GM18508 (cell line): ENCODE measurements around the gene TMEM181.
"Not testable (repeated sequence)": the region's sequence is repeated elsewhere in the genome, so short reads cannot be mapped to it uniquely, and the experiment has no call there.

Experiments
- ATAC-seq: cut with Tn5 transposase; IDR thresholded peaks from one replicate; pipeline ENCODE4 v1.9.1; 2021; ENCODE audit warnings: moderate number of reproducible peaks; ENCODE audit not compliant: insufficient read depth, unreplicated experiment

The TMEM181 gene

GRCh38 chr6:158633127-158633526 is 73.2 kb downstream of the TMEM181 start:
- no peak for ATAC-seq

GRCh38 chr6:158634695-158635426 is 75.0 kb downstream of the TMEM181 start:
- no peak for ATAC-seq

GRCh38 chr6:158635427-158636073 is 75.7 kb downstream of the TMEM181 start:
- no peak for ATAC-seq

- no peak for ATAC-seq
These were observed 76.9 kb downstream of the TMEM181 start for GRCh38 chr6:158636778-158637177.

GRCh38 chr6:158638324-158638854 is 78.5 kb downstream of the TMEM181 start:
- no peak for ATAC-seq

GRCh38 chr6:158639056-158639455 is 79.2 kb downstream of the TMEM181 start:
- no peak for ATAC-seq

- no peak for ATAC-seq
These were observed 80.6 kb downstream of the TMEM181 start for GRCh38 chr6:158640519-158640918.

GRCh38 chr6:158642097-158642601 is 82.3 kb downstream of the TMEM181 start:
- ATAC-seq, result no peak

GRCh38 chr6:158643836-158644230 is 83.9 kb downstream of the TMEM181 start:
- no peak for ATAC-seq

- peak; percentile 26 for ATAC-seq
These were observed 84.6 kb downstream of the TMEM181 start, which contains the start of gene DYNLT1 for GRCh38 chr6:158644231-158645063. Gene DYNLT1 (minus strand): TSS chr6:158644743. CDS start chr6:158644708, 35 bp downstream.

GRCh38 chr6:158645064-158646022 is 85.5 kb downstream of the TMEM181 start:
- no peak for ATAC-seq

- no peak for ATAC-seq
These were observed 86.4 kb downstream of the TMEM181 start for GRCh38 chr6:158646023-158646910.

GRCh38 chr6:158647501-158647900 is 87.6 kb downstream of the TMEM181 start:
- ATAC-seq, result no peak

GRCh38 chr6:158648682-158649131 is 88.8 kb downstream of the TMEM181 start:
- no peak for ATAC-seq

GRCh38 chr6:158649289-158650143 is 89.6 kb downstream of the TMEM181 start, which contains the start of gene SYTL3:
Gene SYTL3 (plus strand): TSS chr6:158650054. CDS start chr6:158663269, 13,215 bp downstream.
- peak; percentile 33 for ATAC-seq

GRCh38 chr6:158651981-158652737 is 92.3 kb downstream of the TMEM181 start:
- not testable (repeated sequence) for ATAC-seq
